Stimulated activated CD8-positive, alpha-beta memory T cell treated with anti-CD3 and anti-CD28 coated beads, Interleukin-7, amount 100 ng/mL, for 1 hour (primary cell): ENCODE measurements around the gene STT3A.
"Not testable (repeated sequence)": the region's sequence is repeated elsewhere in the genome, so short reads cannot be mapped to it uniquely, and the experiment has no call there.

Experiments used
- DNase-seq, 2 donors: peaks; one replicate each; pipeline ENCODE4 v3.0.0-alpha.2; 2020; ENCODE audit warnings: low read depth in 2 of 2

STT3A gene

DNA sequence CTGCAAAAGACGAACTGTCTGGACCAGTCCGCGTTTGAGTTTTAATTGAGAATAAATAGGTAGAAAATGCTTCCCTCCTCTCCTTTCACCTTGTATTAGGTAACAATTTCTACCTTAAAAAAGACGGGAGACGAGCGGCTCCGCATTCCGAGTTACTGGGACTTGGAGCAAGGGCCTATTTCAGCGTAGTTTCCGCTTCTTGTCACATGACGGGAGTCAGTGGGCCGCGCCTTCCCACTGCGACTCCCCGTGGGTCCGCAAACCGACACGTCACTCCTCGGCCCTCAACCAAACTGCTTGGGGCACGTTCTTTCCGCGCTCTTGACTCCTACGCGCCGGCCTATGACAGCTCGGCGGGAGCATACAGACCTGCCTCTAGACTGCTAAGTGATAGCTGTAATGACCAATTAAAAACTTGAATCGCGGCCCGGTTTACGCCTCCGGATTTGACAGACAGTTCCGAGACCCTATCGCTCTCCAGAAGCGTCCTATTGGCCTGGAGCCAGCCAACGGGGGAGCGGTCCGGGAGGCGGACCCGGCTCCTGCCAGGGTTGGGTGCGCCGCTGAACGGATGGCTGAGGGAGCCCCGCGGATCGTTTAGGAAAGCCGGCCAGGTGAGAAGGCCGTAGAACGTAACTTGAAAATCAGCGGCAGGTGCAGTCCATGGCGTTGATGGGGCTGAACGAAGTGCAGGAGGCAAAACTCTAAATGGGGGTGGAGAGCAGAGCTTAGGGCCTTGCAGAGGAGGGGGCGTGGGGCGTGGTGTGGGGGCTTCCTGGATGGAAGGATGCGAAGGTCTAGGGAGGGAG is at the start of gene STT3A:
TSS of gene STT3A (plus strand) at position 548 of the 809 bp plus-strand sequence. CDS start 3,064 bp downstream, outside the sequence.
- peak; percentile 95 to 97 for DNase-seq

DNA sequence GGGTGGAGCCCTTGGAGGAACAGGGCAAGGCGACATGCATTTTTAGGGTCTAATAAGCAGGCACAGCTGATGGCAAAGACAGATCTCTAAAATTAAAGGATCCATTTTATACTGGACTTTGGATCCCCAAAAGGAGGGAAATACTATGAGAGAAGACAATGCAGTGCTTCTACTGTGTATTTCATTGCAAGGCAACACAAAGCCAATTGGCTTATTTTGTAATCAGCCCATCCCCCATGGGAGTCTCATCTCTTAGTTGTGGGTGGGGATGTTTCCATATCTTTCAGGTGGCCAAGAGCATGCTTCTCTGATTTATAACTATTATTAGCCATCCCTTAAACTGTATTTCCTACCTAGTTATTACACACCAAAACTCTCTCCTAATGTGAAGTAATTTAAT is 41.9 kb upstream of the STT3A start:
- no peak for DNase-seq

DNA sequence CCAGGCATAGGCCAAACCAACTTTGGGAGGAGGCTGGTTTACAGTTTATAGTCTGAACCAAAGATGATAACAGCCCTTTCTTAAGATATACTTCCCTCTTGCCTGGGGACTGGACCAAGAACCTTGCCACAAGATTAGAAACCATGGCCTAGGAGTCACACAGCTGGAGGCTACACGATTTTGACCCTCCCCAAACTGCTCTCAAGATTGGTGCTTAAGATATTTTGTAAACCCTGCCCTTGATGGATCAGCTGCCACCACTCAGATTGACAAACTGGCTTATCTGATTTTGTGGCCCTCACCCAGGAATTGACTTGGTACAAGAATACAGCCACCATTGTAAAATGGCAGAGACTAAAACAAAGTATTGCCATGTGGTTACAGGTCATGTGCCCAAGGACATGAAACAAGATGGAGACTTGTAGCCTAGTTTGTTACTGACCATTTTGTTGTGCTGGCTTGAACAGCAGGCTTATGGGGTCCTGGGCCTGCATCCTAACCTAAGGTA is 40.8 kb upstream of the STT3A start:
- no peak for DNase-seq

DNA sequence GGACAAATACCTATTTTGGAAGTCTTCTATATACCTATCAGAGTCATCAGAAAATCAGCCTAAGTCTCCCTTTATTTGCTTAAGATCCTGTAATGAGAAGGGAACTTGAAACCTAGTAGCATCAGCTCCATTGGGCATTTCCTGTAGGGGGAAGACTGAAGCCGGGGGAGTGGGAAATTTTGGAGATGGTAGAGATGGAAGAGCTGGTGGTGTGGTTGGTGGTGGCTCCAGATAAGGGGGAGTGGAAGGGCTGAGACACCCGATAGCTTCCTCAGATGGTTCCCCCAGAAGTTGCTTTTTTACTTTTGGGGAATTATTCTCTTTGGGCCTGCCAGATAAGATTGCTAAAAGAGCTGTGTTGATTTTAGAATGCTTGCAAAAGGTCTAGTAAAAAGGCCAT is 39.7 kb upstream of the STT3A start:
- DNase-seq: no peak

DNA sequence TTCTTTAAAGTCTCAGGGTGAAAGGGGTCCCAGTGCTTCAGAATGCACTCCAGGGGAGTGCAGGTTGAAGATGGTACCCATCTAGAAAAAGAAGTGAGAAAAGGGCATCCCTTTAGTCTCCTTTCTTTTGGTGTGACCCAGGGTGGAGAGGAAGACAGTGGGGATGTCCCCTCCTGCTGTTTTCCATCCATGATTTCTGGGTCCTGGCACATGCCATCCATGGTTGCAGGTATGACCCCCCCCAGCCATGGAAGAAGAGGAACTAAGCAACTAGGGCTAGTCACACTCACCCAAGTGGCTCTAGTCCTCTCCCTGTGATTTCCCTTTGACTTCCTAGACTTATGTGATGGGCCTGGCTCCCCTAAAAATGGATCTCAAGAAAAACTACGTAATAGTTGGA is 39.3 kb upstream of the STT3A start:
- DNase-seq: no peak

DNA sequence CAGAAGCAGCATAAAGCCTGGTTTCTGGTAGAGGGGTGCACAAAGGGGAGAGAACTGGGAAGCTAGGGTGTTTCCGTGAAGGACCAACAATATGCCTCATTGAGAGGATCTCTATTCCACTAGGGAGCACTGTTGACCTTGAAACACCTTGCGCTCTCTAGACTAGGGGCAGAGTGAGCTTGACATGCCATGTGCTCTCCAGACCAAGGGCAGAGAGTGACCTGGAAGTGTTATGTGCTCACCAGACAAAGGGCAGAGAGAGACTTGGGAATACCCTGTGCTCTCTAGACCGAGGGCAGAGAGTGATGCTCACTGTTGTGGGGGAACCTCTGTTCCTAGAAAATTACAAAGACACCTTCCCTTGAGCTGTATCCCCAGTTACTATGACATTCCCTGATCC is 38.6 kb upstream of the STT3A start:
- DNase-seq: no peak

DNA sequence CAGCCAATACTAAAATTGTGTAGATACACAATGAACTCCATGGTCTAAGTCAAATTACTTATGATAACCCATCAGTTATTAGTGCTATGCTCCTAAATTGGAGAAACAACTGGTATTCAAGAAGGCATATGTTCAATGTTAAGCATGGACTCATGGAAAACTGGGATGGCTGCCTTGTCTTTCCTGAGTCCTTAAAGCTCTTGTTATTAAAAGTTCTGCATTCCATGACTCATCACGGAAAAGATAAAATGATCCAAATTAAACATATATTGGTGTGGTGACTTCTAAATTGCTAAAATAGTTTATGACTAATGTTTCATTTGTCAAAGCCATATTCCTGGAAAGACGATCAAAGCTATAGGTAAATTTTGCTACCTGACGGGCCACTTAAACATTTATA is 32.8 kb upstream of the STT3A start:
- no peak for DNase-seq

DNA sequence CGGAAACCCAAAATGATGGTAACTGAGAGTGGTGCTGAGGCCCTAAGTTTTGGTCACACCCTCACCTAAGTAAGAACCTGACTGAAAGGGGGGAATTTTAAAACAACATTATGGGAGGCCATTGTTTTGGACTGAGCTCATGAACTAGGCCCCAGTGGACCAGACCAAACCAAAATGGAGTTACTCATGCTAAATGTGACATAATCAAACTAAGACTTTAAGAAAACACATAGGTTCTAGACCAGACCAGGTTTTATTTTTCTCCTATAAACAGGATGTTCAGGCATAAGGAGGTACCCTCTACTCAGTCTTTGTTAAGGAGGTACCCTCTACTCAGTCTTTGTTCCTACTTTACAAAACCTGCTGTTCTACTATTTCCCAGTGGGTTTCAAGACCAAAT is 30.7 kb upstream of the STT3A start:
- DNase-seq: no peak

DNA sequence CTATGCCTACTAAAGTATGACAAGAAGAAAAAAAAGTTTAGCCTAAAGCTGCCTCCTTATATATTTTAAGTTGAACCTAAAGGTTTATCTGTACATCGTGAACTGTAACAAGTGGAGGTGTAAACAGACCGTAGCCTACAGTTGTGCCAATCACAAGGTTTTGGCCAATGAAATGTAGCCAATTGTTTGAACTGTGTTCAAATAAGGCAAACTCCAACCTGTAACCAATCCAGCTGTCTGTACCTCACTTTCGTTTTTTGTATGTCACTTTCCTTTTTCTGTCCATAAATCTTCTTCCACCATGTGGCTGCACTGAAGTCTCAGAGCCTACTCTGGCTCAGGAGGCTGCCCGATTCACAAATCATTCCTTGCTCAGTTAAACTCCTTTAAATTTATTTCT is 30.2 kb upstream of the STT3A start:
- DNase-seq: no peak

DNA sequence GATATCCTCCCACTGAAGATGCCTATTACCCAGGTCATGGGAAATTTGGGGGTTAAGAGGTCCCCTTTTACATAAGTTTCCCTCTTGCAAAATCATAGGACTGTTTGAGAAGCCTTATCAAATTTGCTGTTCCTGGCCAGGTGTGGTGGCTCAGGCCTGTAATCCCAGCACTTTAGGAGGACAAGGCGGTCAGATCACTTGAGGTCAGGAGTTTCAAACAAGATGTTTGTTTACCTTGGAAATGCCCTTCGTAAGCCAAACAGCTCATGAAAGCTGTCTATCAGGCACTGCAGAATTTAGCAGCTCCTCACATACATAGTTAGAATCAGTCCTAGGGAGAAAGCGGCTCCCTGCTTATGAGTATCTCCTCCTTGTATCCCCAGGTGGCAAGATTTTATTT is 28.3 kb upstream of the STT3A start:
- DNase-seq: no peak

DNA sequence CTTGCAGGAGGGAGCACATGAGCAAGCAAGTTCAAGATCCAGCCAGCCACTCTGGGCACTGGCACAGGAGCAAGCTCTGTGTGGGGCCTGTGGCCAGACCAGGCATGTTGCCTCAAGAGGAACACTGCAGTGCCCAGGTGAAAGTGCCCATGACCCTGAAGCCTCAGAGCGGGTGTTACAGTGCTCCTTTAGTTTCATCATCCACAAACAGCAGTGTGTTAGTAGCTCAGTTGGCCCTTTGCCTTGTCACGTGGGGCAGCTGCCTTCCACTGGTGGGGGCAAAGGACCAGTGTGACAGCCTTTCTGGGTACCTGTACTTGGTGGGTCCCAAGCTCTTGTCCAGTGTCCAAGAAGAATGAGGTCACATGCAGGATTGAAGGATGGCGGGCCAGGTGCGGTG is 26.4 kb upstream of the STT3A start:
- DNase-seq: no peak

DNA sequence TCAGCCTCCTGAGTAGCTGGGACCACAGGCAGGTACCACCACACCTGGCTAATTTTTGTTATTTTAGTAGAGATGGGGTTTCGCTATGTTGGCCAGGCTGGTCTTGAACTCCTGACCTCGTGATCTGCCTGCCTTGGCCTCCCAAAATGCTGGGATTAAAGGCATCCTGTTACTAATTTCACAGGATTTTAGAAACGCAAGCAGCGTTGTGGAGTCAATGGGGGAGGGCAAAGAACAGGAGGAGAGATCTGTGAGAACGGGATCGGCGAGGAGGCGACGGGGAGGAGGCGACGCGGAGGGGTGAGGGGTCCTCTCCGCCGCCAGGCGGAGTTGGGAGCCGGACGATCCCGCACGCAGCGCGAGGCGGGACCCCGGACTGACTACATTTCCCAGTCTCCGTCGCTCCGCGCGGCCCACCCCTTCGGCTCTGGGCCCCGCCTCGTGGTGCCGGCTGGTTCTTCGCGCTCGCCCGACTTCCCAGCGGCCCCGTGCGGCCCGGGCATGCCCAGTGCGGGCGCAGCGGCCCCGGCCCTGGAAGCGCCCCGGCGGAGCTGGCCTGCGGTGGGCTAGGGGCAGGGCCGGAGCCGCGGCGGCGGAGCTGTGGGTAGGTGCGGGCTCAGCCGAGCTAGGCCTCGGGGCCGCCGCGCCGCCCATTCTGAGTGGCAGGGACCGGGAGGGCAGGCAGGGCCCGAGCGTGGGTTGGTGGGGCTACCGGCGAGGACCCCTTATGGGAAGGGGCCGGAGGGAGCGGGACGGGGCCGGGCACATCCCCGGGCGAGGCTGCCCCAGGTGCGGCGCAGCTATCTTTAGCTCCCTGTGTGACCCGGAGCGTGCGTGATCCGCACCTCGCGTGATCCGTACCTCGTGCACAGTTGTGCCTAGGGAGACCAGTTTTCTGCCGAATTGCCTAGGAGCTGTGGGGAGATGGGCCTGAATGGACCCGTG is 23.4 kb upstream of the STT3A start, which contains the start of gene EI24:
TSS of gene EI24 (plus strand) at position 508 of the 945 bp plus-strand sequence. CDS start 3,051 bp downstream, outside the sequence.
- peak; percentile 70 to 74 for DNase-seq

DNA sequence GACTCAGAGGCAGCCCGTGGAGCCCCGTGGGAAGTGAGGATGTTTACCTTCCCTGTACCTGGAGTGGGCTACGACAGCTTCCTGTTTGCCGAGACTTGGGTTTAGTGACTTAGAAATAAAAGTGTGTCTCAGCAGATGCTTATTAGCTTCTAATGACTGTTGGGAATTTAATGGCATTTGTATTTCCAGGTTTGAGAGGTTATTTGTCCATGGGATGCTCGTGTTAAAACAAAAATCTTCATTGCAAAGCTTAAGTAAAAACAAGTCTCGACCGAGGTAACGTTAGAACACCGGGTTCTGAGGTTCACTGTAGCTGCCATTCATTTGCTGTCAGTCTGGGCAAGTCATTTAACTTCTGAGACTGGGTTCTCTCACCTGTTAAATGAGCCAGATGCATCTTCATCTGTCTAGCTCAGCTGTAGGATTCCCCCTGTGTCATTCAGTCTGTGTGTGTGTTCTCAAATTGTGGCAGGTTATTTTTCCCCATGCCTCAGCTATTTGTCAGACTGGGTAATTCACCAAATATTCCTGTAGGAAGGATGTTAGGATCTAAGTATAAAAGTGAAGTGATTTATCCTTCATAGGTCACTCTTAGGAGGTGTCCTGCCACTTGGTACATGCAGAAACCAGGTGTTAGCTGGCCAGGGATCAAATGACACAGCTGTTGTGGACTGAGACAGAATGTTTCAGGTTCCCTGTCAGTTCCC is 22.6 kb upstream of the STT3A start:
- DNase-seq: no peak

DNA sequence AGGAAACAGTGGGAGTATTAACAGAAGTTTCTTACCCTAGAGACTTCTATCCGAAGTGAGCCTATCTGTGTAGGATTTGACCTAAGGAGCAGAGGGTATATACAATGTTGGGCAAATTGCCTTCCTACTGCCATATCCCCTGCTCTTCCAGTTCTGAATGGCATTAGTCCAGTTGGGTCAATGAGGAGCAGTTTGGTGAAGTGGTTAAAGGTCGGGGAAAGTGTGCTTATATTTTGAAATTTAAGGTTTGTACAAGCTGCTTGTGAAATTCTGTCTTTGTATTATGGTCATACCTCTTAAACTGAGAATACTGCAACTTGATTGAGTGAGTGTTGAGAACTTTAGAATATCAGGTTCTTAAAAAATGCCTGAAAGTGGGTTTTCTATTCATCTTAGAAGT is 21.7 kb upstream of the STT3A start:
- no peak for DNase-seq

DNA sequence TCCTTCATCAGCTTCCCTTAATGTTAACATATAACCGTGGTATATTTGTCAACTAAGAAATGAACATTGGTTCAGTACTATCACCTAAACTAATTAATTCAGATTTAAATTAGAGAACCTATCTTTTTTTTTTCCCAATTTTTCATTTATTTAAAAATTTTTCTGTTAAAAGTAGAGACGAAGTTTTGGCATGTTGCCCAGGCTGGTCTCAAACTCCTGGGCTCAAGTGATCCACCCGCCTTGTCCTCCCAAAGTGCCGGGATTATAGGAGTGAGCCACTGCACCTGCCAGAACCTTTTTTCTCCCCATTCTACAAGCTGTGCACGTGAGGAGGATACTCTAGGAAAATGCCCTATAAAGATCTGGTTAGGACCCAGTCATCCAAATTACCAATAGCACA is 19.7 kb upstream of the STT3A start:
- no peak for DNase-seq

DNA sequence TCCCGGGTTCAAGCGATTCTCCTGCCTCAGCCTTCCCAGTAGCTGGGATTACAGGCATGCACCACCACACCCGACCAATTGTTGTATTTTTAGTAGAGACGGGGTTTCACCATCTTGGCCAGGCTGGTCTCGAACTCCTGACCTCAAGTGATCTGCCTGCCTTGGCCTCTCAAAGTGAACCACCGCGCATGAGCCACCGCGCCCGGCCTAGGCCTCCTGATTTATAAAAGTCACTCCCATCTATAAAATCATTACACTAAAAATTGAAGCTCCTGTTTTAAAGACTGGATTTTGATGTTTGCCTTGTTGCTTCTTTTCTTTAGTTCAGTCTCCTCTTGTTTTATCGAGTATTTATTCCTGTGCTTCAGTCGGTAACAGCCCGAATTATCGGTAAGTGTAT is 15.5 kb upstream of the STT3A start:
- not testable (repeated sequence) for DNase-seq

DNA sequence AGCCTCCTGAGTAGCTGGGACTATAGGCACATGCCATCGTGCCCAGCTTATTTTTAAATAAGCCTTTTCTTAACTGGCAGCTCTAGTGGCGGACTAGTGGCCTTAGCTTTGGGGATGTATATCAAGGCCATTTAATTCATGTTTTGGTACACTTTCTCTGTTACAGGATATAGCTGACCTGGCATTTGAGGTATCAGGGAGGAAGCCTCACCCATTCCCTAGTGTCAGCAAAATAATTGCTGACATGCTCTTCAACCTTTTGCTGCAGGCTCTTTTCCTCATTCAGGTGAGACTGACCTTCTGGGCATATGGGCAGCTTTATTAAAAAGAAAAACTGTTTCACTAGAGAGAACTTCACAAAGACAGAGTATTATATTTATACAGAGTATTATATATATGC is 13.9 kb upstream of the STT3A start:
- DNase-seq: no peak

DNA sequence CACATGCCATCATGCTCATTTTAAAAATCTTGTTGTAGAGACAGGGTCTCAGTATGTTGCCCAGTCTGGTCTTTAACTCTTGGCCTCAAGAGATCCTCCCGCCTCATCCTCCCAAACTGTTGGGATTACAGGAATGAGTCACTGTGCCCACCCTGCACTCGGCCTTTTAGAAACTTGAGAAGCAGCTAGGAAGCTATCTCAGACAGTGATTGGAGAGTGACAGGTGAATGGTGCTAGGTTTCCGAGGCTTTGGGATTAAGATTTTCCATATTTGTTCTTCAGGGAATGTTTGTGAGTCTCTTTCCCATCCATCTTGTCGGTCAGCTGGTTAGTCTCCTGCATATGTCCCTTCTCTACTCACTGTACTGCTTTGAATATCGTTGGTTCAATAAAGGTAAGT is 12.8 kb upstream of the STT3A start:
- DNase-seq: no peak

DNA sequence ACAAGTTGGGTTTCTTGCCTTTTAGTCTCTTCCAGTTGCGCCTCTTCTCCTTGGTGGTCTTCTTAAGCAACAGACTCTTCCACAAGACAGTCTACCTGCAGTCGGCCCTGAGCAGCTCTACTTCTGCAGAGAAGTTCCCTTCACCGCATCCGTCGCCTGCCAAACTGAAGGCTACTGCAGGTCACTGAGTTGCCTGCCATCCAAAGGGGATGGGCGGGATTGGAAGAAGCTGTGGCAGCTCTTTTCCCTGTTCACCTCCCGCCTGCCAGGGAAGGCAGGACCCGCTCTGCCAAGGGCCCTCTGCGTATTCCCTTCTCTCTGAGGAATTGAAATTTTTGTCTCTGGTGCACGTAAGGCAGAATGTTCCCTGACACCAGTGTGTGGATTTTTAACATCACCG is 9.2 kb upstream of the STT3A start:
- DNase-seq: no peak

DNA sequence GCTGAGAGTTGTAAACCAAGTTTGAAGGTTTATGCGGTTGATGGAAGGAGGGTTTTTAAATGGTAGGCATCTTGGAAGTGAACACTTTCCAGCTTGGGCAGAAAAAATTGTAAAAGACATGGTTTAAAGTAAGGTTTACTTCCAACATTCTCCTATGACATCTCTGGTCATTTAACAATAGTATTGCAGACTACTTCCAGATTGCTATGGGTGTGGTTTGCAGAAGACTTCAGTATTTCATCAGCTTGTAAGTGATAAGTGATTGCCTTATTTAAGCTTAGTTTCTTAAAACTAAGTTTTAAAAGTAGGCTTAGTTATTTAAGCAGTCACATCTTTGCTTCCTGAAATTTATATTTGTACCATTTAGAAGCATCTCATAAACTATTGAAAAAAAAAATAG is 7.2 kb upstream of the STT3A start:
- no peak for DNase-seq

DNA sequence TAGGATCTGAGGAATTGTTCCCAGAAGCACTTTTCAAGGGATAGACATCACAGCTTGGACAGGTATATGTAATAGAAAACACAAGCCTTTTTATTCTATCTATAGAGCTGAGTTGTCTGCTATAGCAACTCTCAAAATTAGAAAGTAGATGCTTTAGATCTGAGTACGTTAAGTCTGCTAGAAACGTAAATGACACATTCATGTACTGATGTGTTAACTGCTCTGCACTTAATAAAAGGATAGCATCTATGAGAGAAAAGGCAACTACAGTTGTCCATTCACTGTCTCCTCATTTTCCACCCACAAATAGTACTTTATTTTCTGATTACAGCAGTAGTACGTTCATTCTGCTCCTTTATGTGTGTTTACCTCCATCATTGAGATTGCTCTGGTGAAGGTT is 6.0 kb upstream of the STT3A start:
- no peak for DNase-seq

DNA sequence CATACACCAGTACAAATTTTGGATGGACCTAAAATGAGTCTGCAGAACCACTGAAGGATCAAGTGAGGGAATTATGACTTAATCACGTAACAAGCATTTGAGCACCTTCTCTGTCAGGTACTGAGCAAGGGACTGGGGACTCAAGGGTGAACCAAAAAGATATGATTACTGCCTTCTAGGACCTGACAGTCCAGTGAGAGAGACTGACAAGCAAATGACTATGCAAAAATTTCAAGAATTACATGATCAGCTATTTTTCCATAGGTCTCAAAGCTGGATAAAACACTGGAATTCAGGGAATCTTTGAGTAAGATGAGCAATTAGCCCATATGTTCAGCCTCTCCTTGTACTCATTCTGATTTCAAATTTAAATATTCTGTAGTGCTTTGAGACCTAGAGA is 5.2 kb upstream of the STT3A start:
- DNase-seq: no peak
